HG02885 (cell line): Measurements from ENCODE around the gene MAML1.

ENCODE experiments used
- ATAC-seq: cut with Tn5 transposase; IDR thresholded peaks from one replicate; pipeline ENCODE4 v1.9.1; 2021; ENCODE audit warnings: mild to moderate bottlenecking; ENCODE audit not compliant: unreplicated experiment, poor library complexity

Gene MAML1

DNA sequence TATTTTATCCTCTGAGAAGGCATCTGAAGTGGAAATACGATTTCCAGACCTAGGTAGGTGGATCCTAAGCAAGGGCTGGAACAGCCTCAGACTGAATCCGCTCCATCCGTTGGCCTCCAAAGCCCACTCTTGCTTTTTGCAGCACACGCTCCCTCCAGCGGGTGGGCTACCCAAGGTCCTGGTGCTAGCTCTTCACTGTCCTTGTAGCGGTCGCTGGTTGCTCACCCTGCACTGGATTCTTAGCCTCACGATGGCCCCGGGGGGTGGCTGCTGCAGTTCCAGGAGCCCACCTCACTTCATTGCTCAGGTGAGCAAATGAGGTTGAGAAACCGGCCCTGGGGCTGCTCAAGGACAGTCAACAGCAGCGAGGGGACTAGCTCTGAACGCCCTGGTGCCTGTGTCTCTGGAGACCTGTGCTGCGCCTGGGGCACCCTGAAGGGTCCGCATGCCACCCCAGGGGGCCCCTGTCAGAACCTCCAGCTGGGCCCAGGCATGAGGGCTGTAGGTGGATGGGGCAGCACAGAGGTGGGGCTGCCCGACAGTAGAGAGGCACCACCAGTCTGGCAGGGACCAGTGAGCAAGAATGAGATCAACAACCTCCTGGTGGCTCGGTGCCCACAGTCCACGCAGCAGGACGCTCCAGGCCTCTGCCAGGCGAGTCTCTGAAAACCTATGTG, 69.7 kb downstream of the MAML1 start:
- no peak for ATAC-seq

DNA sequence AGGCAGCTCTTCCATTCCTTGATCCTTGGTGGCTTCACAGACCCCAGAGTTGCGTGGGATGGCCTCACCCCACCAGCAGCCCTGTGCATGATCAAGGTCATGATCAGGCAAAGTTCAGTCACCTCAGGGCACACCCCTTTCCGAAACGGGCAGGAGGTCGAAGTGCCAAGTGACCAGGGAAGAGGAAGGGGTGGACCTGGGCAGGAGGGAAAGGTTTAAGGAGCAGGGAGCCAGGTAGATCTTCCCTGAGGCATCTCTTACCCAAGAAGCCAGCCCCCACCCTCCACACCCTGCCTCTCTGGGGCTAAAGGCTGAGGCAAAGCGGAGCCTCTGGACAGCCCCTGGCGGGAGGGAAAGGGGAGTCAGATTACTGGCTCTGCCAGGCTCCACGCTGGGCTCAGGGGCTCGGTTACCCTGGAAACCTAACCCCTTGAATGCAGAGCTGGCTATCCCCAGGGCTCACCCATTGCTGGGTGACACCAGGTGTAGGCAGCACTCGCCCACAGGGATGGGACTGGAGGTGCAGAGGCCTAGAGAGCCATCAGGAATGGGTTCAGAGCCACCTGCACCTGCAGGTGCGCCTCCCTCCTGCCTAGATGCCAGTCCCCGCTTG, 70.4 kb downstream of the MAML1 start:
- ATAC-seq = no peak

DNA sequence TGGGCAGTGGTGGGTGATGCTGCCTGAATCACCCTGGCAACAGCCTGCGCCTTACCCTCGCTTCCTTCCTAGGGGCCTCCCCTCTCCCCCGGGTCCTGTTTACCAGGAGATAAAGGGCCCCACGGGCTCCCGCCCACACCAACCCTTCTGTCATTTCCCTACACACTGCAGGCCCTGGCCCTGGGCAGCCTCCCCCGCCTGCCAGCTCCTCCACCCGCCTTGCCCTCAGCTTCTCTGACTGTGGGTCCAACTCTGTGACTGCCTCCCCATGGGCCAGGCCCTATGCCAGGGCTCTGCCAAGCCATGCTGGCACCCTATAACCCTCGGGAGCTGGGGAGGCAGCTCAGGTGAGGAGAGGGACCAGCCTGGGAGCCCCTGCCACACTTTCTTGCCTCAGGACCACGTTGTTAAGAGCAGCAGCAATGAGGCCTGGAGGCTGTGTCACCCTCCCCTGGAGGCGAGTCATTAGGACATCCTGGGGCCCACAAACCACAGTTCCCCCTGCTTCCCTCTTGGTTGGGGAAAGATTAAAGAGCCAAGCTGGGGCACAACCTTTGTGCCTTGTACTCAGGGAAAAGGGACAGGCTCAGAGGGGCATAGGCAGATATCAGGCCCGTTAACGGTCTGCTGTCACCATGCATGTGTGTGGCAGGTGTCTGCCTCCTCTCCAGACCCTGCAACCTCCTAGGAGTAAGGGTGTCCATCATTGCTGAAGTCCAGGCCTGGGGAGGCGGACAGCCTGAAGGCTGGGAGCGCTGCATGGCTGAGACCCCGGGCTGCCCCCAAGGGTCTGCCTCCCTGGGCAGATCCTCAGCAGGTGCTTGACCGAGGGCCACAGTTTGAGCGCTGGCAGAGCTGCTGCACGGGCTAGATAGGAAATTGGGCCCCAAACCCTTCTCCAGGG, 71.3 kb downstream of the MAML1 start:
- no peak for ATAC-seq

DNA sequence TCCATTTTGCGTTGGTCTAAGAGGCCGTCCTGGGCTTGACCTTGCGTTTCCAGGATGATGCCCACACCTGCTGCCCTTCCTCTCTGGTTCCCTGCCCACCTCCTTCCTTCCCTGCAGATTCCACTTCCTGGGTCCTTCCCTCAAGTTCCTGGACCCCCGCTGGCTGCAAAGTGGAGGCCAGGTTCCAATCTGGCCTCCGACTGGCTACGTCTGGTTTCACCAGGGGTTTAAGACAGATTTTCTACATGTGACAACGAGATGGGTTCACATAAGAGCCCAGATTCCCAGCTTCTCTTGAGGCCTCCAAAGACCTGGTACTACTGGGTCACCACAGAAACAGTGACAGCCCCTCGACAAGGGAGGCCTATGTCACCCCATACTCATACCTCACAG, 71.9 kb downstream of the MAML1 start:
- ATAC-seq = no peak

DNA sequence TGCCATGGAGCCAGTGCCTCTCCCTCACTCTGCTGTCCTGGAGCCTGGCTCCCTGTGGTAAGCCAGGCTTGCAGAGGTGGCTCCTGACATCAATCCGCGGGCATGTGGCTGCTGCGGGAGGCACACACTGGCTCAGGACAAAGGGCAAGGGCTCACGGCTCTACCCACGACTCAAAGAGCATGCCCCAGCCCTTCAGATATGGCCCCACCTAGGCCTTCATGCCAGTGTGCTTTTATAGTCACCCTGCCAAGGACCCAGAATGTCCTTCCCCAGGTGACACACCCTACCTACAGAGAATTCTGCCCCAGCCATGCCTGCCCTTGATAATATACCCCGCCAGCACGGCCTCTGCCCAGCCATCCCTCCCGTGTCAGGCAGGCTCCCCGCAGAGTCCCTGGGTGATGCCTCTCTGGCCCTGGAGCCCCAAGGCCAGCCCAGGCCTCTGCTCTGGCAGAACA, 72.5 kb downstream of the MAML1 start:
- ATAC-seq = no peak

DNA sequence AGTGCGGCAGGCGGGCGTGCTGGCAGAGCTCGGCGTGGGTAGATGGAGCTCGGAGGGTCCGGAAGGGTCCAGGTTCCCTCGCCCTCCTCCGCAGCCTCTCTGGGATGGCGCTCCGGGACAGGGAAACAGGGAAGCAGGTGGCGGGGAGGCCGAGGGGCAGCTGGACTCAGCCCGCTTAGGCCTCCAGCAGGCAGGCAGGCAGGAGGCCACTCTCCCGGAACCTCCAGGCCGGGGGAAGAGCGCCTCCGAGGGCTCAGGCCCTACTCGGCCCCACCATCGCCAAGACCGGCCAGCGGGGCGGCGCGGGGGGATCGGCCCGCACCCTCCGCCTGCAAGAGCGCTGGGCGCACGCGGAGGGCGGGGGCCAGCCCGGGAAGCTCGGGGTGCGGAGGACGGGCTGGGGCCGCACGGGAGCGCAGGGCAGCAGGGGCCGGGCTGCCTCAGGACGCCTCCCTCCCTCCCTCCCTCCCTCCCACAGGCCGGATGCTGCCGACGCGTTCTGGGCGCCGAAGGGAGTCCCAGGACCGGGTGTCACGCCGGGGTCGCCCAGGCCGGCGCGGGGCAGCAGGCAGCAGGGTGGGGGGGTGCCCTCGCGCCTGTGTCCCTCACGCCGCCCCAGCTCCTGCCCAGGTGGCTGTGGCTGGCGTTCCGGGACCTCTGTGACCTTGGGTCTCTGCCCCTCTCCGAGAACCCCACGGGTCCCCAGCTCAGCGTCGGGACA, 73.1 kb downstream of the MAML1 start:
- ATAC-seq = peak; percentile 23

DNA sequence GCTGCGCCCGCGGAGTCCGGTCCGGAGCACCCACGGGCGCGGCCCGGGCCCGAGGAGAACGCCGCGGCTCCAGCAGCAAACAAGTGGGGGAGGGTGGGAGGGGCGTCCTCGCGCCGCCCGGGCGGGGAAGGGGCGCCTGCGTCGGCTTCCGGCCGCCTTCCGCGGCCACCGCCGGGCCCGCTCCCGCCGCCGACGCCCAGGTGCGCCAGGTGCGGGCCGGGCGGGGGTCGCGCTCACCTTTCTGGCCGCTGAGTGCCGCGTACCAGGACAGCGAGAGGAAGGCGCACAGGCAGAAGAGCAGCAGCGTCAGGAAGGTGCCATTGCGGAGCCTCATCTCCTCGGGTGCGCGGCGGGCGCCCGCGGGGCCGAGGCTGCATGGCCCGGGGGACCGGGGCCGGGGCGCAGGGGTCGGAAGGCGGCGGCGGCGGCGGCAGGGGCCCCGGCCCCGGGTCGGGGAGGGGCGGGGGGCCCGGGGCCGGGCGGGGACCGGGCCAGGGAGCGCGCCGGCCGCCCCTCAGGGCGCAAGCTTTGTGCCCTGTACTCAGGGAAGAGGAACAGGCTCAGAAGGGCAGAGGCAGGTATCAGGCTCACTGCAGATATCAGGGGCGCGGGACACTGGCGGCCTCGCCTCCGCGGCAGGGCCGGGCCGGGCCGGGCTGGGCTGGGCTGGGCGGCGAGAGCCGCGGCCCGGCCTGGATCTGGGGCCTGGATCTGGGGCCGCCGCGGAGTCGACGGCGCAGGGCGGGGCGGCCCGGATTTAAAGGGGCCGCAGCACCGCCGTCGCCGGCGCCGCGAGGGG, 73.8 kb downstream of the MAML1 start, which contains the start of gene MGAT4B:
MGAT4B (minus strand) TSS at position 617 of the 799 bp plus-strand sequence; CDS start at position 334, 283 bp downstream.
- ATAC-seq = peak; percentile 75

DNA sequence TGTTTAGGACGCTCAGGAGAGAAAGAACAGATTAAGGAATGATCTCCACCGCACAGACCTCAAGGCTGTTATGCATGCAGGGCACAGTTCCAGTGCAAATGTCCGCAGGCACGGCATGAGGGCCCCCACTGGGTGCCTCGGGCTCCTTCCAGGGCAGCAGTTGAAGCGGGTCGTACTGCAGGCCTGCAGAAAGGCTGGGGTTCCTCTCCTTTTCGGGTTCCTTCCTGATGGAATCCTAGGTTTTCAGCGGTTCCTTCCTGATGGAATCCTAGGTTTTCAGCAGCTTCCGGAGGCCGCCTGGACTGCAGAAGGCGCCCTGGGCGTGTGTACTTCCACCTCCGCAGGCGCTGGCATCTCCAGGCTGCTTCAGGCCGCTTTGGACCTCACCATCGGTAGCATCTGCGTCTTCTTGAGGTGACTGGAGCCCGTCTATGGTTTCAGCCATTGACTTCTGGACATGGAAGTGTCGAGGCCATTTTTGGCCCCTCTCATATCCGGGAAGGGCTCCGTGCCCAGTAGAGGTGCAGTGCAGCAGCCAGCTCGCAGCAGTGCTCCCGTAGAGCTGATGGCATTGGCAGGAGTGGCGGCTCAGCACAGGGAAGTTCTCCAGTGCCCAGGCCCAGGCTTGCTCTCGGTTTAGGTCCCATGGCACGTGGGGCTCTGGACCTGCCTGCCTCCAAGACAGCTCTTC, 79.7 kb downstream of the MAML1 start:
- no peak for ATAC-seq

DNA sequence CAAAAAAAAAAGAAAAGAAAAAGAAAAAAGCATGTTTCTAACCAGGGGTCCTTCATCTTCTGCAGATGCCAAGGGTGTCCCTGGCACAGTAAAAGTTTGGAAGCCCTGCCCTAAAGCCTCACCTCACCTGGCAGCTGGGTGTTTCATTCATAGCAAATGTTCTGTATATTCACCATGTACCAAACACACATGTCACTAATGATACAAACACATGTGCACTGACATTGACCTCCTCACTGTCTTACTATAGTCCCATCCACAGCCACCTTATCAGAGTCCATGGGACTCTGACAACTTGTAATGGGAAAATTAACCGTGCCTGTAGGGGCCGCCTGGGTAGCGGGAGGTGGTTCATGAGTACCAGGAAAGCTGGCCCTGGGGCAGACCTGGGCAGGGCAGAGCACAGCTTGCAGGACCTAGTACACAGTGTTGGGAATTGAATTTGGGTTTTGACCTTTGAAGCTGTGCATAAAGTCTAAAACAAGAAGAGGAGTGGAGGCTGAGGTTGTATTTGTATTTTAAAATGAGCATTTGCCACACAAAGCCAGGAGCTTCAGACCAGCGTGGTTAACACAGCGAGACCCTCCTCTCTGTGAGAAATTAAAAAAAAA, 80.5 kb downstream of the MAML1 start:
- no peak for ATAC-seq

DNA sequence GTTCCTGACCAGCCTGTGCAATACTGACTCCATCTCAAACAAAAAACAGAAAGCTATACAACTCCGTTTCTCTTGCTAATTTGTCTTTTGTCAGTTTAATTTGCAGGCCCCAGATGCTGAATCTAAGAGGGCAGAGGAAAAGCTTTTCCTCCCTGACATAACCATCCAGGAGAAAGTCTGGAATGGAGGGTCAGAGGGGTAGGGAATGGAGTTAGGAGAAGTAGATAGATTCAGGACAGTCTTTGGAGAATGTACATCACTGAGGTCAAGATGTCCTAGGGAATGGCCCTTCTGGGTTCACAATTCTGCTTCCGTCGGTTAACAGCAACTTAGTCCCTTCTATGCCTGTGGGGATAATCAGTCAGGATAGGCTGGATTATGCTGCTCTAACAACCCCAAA, 81.5 kb downstream of the MAML1 start:
- no peak for ATAC-seq

DNA sequence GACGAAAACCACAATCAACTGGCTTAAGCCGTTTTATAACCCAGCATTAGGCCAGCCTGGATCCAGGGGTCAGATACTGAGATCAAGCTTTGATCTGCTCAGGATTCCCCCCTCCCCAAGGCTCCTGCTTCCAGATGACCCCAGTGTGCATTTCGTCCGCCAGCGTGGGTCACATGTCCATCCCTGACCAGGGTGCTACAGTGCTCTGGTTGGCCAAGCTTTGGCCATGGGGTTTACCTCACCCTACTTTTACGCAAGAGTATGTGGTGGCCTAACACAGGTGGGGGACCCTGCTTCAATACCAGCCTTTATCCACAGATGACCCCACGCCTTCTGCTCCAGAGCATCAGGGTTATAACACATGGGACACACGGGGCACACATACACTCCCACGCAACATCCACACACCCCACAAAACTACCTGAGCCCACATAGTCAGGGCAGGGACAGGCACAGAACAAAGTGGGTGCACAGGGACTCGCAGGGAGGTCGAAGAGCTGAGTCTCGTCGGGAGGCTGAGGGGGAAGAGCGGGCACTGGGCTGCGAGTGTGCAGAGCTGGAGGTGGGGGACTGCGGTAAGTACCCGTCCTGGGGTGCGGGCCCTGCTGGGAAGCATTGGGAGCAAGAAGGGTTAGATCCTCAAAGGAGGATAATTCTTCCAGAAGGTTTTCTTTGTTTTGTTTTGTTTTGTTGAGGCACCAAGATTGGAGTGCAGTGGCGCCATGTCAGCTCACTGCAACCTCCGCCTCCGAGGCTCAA, 83.0 kb downstream of the MAML1 start:
- no peak for ATAC-seq

DNA sequence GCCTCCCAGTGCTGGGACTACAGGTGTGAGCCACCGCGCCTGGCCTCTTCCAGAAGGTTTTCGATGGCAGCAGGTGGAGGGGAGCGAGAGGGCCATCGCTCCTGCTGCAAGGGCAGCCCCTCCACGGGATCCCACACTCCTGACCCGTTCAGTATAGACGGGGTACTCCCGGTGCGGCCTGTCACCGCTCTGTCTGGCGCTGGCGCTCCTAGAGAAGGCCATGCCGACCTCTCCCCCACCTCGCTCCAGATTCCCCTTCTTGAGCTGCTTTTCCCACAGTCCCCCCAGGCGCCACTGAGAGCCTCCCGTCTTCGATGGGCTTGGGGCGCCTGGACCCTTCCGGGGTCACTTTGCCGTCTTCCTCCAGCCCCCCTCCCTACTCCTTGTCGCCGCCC, 83.8 kb downstream of the MAML1 start:
- no peak for ATAC-seq

DNA sequence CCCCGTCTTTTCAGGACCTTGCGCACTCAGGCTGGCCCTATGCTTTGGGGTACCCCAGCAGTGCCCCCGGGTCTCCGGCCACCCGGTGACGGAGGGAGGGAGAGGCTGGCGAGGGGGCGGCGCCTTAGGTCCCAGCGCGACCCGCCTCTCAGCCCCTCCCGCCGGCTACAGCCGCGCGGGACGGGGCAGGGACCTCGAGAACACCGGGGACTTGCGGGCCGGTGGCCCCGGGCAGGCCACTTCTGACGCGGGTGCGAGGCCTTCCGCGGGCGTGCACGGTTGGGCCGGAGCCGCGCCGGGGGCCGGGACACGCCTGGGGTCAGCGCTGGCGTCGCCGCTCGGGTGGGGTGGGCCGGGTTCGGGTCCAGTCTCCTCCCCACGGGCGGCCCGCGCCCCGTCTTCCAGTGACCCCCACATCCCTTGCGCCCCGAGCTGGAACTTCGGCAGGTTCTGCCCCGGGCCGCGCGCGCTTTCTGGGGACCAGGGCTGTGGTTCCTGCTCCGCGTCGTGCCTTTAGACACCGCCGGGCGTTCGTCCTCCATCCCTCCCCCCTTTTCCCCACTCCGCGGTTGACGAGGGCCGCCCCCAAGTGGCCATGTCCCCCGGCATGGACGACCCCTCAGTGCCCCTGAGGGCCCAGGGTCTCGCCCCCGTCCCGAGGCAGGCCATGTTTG, 84.3 kb downstream of the MAML1 start:
- no peak for ATAC-seq

DNA sequence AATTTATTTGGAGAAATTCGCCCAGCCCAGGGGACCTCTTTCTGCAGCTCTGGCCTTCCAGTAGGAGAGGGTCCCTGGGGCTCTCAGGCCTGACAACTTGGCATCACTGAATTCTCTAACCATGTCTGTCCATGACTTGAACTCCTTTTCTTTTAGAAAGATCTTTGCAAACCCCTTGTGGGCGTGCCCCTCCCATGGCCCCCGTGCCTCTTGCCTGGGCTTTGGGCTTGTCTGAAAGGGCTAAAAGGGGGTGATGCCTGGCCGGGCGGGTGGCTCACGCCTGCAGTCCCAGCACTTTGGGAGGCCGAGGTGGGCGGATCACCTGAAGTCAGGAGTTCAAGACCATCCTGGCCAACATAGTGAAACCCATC, 84.8 kb downstream of the MAML1 start:
- ATAC-seq = no peak

DNA sequence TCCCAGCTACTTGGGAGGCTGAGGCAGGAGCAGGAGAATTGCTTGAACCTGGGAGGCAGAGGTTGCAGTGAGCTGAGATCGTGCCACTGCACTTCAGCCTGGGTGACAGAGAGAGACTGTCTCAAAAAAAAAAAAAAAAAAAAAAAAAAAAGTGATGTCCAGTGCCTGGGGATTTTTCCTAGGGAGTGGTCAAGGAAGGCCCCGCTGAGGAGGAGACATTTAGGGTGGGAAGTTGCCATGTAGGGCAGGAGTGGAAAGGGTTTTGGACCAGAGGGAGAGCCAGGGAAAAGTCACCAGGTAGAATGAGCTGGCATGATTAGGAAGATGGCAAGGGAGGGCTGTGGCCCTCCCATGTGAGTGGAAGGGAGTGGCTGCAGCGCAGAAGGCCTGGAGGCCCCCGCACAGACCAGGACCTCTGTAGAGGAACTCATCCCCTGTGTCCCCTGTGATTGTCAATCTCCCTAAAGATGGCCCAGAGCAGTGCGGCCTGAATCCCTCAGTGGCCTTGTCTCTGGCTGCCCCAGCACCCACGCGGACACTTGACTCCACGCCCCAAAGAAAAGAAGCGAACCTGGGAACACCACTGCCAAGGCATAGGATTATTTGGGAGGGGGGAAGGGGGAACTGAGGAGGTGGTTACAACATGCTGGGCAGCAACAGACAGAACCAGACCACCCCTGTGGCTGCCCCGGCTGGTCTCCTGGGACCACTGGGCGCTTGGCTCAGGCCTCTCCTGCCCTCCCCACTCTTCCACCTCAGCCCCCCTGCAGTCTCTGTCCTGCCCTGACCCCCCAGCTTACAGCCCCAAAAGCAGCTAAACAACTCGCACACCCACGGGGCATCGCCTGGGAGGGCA, 85.5 kb downstream of the MAML1 start:
- ATAC-seq = no peak

DNA sequence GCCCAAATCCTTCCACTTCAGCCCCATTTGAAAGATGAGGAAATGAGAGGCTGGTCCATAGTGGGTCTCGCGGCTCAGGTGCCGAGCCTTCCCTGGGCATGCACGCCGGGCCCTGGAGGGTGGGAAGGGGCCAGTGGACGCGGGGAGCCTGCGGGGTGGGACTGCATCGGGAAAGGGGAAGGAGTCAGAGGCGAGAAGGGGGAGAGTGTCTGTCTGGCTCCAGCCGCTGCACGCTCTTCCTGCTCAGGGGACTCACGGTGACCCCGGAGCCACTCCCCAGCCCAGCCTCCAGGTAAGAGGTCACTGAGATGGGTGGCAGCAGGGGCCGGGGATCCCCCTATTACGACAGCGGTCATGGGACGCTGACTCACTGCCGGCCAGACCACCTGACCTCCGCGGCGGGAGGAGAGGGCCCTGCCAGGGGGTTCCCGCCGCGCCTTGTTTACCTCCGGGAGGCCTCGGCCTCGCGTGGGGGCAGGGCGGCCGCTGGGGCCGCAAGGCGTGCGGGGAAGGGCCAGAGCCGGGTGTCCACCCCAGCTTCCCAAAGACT, 86.2 kb downstream of the MAML1 start:
- peak; percentile 66 for ATAC-seq
